Stimulated activated CD8-positive, alpha-beta memory T cell treated with anti-CD3 and anti-CD28 coated beads, Interleukin-15, amount 100 ng/mL, for 48 hours (primary cell): ENCODE data around the gene DPP4.
"Not testable (repeated sequence)": the region's sequence is repeated elsewhere in the genome, so short reads cannot be mapped to it uniquely, and the experiment has no call there.

Source experiments
- DNase-seq, 2 donors: peaks; one replicate each; pipeline ENCODE4 v3.0.0-alpha.2; 2020; ENCODE audit warnings: low read depth in 2 of 2

DPP4 gene

DNA sequence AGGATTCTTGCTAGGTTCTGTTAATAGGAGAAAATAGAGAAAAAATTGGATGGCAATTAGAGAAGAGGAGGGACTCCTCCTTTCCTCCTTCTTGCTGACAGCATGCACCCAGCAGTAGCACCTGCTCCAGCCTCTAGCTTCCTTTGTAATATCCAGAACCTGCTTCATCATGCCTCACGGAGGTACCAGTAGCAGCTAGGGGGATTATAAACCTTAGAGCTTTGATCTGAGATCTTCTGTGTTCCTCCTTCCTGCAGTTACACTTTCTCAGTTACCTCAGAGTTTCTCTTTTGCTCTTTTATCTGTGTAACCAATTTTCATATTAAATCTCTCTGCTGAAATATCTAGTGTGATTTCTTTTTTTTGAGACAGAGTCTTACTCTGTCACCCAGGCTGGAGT, 16.6 kb downstream of the DPP4 start:
- no peak for DNase-seq

DNA sequence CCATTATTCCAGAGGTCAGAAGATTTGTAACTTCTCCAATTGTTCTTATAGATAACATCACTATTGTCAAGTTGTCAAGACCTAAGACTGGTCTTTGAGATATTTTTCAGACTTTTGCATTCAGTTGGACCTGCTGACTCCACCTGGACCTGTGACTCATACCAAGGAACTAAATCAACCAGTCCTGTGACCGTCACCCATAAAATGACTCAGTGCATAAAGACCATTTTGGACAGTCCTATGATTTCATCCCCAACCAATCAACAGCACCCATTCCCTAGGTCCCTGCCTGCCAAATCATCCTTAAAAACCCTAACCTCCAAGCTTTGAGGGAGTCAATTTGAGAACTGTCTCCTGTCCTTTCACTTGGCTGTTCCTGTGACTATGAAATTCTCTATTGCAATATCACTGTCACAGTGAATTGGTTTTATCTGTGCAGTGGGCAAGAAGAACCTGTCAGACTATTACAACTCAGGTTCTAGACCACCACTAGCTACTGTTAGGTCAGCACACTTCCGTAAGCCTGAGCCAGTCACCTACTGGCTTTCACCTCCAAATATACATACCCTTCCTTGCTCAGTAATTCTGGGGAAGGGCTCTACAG, 17.1 kb downstream of the DPP4 start:
- DNase-seq: no peak

DNA sequence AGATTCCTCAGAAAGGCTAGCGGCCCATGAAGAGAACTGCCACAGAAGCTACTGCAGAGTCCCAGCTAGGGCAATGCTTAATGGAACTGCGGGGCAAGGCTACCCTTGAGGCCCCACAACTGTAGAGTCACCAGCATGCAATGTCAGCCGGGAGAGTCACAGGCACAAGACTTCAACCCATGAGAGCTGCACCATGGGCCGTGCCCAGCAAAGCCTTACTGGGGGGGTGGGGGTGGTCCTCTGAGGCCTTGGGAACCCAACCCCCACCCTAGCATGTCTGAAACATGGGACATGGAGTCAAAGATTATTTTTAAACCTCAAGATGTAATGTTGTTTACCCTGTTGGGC, 20.2 kb downstream of the DPP4 start:
- DNase-seq: no peak

GRCh38 chr2:162053066-162053807, 20.8 kb downstream of the DPP4 start:
- DNase-seq: no peak

DNA sequence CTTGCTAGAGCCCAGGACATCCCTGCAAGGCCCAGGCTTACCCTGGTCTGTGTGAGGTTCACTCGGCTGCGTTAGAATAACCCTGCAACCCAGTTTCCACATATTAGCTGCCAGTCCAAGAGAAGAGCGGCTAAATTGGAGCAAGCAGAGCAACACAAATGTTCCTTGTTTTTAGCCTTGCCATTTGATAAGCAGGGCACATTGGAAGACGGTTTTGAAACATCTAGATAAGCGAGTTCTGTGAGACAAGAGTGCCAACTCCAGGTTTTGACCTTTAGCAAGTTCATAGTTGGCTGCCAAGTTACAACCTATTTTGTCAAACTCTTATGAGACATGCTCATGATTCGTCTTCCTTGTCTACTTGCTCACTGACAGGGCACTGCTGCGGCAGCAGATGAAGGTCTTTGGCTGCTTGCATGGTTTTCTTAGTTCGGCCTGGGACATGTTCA, 23.5 kb downstream of the DPP4 start:
- no peak for DNase-seq

- DNase-seq: not testable (repeated sequence)
These were observed 24.9 kb downstream of the DPP4 start for GRCh38 chr2:162049089-162049488.

DNA sequence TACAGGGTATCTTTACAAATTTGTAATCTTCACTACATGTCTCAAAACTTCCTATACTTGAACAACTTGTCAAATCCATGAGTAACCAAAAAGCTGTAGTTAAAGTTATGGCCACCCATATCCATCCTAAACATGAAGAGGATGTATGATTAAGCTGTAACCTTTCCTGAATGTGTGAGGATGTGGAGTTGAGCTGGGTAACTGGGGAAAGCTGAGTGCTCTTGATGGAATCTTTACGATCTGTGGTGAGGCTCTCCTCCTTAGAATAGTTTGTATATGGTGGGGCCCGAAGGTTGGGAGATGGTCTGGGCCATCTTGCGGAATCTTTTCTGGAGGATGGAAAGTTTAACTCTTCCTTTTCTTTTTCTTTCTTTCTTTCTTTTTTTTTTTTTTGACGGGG, 29.4 kb downstream of the DPP4 start:
- no peak for DNase-seq

DNA sequence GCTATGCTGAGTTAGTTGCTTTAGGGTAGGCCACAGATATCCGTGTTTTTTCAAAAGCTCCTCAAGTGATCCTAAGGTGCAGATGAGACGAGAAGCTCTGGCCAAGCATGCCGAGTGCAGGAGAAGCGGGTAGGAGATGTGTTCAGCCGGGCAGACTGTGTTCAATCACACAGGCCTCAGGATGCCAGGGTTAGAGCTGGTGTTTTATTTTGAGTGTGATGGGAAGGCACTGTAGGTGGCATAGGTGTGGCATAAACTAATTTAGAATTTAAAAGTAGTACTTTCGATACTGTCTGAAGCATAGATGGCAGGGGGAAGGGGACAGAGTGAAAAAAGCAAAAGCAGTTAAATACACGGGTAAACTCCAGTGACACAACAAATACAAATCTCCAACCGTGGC, 30.9 kb downstream of the DPP4 start:
- no peak for DNase-seq

- no peak for DNase-seq
These were observed 32.5 kb downstream of the DPP4 start for GRCh38 chr2:162041485-162041884.

DNA sequence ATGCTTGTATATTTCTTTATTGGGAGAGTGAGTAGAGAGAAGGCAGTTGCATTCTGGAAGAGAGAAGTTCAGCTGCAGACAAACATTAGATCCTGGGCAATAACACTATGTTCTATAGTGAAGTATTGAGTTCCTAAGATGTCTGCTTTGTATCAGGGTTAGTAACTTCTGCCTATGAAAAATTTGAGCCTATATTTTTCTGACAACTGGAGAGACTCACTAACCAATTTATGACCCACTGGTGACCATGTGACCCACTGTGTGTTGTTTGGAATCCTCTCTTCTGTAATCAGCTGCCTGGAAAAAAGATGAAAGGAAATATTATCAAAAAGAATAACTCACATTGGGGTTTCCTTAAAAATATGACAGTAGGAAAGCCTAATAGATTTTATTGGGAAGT, 35.3 kb downstream of the DPP4 start:
- DNase-seq: no peak

DNA sequence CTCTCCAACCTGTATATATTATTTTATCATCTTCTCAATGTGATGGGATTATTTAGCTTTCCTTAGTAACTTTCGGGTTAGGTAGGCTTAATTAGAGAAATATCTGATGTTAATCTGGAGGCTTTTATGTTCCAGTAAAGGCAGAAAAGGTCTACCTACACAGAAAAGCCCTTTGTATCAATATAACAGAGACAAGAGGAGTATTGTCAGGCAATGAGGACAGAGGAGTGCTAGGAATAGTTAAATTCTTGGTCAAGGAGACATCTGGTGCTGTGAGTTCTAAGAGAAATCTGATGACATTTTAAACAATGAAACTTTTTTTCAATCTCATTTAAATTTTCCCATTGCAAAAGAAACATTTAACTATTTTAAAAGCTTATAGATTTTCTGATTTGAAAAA, 36.1 kb downstream of the DPP4 start:
- no peak for DNase-seq

GRCh38 chr2:162037028-162037795, 36.8 kb downstream of the DPP4 start:
- no peak for DNase-seq

- DNase-seq: no peak
These were observed 38.0 kb downstream of the DPP4 start for GRCh38 chr2:162035981-162036380.

GRCh38 chr2:162030363-162031190, 43.4 kb downstream of the DPP4 start:
- DNase-seq: no peak

GRCh38 chr2:162029287-162029901, 44.6 kb downstream of the DPP4 start:
- no peak for DNase-seq

DNA sequence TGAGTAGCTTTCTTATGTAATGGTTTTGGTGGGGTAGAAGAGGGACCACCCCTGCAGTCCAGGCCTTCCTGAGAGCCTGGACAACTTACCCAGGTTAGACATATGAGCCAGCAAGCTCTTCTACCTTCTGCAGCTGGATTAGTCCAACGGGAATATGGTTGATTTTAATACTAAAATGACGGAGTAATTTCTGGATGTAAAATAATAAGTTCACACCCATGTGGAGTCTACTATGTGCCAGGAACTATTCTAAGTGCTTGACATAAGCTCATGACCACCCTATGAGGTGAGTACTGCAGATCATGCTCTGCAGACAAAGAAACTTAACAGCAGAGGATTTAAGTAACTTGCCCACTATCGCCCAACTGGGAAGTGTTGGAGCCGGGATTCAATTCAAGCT, 45.5 kb downstream of the DPP4 start:
- DNase-seq: no peak

- no peak for DNase-seq
These were observed 48.7 kb downstream of the DPP4 start for GRCh38 chr2:162025121-162025911.

- no peak for DNase-seq
These were observed 51.6 kb downstream of the DPP4 start for GRCh38 chr2:162022290-162022945.

- no peak for DNase-seq
These were observed 52.4 kb downstream of the DPP4 start for GRCh38 chr2:162021516-162022058.

DNA sequence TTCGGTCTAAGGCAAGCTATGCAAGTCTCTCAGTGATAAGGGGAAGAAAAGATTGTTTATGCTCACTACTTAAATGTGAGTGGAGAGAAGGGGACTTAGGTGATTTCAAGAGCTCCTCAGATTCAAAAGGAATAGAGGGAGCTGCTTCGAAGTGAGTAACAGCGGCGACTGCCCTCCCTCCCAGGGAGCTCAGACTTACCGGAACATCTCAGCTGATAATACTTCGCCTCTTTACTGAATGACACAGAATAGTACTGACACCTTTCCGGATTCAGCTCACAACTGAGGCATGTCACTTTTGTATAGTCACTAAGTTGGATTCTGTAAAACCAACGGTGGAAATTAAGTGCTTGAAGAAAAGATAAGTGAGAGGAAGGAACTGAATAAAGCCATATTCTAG, 55.5 kb downstream of the DPP4 start:
- no peak for DNase-seq
